ENCODE results near the gene IFT25. TPM values are rescaled to one million over a fixed set of nuclear protein-coding genes. Genes with fewer than 3 reads are reported as not detected.
A peak's percentile ranks its signal among the peaks of the same experiment; 100 is the strongest.

Gene IFT25
- total RNA-seq, 4 donors from 2014 or later: 17.4 to 20.8 (median 17.6) TPM

DNA sequence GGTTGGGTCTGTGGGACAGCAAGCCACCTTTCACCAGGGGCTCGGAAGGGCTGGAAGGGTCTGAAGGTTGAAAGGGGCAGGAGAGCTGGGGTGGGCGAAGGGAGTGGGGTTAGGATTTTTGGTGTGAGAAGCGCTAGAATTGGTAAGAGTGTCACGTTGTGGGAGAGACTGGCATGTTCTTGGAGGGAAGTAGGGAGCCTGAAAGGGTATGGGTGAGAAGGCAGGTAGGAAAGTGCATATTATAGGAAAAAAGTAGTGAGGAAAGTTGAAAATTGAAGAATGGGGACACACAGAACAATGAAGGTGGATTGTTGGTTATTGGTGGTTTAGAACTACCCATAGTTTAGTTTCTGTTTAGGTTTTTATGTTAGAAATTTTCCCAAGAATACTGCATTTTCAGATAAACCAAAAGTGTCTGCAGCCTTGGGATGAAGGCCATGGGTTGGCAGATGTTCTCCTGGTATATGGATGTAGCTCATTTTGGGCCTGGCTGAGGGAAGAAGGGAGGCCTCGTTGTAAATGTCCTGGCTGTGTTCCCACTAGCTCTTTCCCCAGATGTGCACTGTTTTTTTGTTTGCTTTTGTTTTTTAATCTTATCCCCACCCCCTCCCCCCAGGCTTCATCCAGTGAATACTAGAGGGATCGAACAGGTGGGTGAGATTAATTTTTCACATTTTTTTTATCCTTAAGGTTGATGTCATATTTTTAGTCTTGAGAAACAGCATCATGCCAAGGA is 1.8 kb upstream of the IFT25 start:
- Histone ChIP-seq H3K4me3 (peak overlapping the region; percentile 72 to 90 (median 82)), H3K36me3 (peaks cover 4 to 12% (median 9%) of the 10 kb centered on the region in 4 donors), H3K27me3 (no peaks in the 10 kb centered on the region), H3K27ac (replicated peaks in 1 of 4) (peak overlapping the region; percentile 92 to 94 (median 94)), H3K4me1 (peaks cover 18 to 61% (median 56%) of the 10 kb centered on the region in 4 donors), H3K9me3 (no peaks in the 10 kb centered on the region)
- DNase-seq (ENCODE audit: extremely low spot score): no peak
- WGBS: 51% methylated on average over 6 of the region's 6 CpGs
- intact Hi-C loops (cut with DNase I): loop anchor here (5.0 kb wide), 1 partner anchor 50 kb away; no protein-coding TSS in a partner anchor
- TF ChIP-seq, protein P1, sequence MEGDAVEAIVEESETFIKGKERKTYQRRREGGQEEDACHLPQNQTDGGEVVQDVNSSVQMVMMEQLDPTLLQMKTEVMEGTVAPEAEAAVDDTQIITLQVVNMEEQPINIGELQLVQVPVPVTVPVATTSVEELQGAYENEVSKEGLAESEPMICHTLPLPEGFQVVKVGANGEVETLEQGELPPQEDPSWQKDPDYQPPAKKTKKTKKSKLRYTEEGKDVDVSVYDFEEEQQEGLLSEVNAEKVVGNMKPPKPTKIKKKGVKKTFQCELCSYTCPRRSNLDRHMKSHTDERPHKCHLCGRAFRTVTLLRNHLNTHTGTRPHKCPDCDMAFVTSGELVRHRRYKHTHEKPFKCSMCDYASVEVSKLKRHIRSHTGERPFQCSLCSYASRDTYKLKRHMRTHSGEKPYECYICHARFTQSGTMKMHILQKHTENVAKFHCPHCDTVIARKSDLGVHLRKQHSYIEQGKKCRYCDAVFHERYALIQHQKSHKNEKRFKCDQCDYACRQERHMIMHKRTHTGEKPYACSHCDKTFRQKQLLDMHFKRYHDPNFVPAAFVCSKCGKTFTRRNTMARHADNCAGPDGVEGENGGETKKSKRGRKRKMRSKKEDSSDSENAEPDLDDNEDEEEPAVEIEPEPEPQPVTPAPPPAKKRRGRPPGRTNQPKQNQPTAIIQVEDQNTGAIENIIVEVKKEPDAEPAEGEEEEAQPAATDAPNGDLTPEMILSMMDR (IDR thresholded peaks at IDR 0.05): no peak
- TF ChIP-seq POLR2AphosphoS5 (IDR thresholded peaks at IDR 0.05) (no peak), EP300 (IDR thresholded peaks at IDR 0.05) (no peak), POLR2A (IDR thresholded peaks at IDR 0.05; ENCODE audit: low read depth) (no peak)

DNA sequence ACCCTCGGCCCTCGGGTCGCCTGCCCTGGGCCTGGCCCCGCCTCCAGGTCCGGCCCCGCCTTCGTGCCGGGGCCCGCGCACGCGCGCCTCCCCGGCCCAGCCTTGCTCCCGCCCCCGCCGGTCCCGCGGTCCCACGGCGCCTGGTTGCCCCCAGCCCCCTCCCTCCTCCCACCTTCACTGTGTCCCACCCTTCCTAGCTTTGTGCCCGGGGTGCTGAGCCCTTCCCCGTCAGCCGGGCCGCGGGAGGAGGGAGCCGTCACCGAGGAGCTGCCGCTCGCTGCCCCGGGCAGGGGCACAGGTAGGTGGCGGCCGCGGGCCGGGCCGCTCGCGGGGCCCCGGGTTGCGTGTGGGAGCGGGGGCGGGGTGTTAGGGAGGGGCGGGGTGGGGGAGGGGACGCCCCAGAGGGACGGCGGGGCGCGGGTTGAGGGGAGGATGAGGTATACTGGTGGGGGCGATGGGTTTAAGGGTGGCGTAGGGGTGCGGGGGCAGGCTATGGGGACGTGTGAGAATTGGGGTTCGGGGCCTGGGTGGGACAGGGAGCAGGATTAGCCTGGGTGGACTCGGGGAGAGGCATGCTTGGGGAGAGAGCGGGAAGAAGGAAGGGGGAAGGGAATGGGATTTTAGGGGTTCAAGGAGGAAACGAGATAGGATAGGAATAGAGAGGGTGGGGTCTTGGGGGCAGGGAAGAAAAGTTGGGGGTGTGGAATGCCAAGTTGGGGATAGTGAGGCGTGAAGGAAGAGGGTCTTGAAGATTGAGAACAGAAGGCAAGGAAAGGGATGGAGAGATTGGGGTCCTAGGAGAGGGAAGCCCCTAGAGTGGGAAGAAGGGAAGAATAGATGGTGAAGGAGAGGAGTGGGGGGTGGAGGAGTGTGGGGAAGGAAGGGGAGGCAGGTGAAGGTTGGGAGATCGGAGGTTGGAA is 1.0 kb upstream of the IFT25 start, which contains the start of gene LRRC42:
Gene LRRC42 (plus strand): TSS at position 99 of the 920 bp plus-strand sequence. CDS start 5,650 bp downstream, outside the sequence.
- Histone ChIP-seq H3K4me3 (peak within 1 kb of the TSS; percentile 72 to 90 (median 82)), H3K36me3 (peaks cover 0 to 4% (median under 1%) of the 10 kb centered on the region in 4 donors), H3K9me3 (no peaks in the 10 kb centered on the region), H3K4me1 (peaks cover 18 to 61% (median 56%) of the 10 kb centered on the region in 4 donors), H3K27me3 (no peaks in the 10 kb centered on the region), H3K27ac (replicated peaks in 1 of 4) (peak within 1 kb of the TSS; percentile 92 to 94 (median 94))
- TF ChIP-seq, protein P1 (IDR thresholded peaks at IDR 0.05): peak; percentile 47 to 54 (median 48)
- peak in 1 of 2 donors; percentile 51 for TF ChIP-seq POLR2AphosphoS5 (IDR thresholded peaks at IDR 0.05)
- TF ChIP-seq EP300 (IDR thresholded peaks at IDR 0.05): no peak
- DNase-seq (ENCODE audit: extremely low spot score): no peak
- intact Hi-C loops (cut with DNase I): loop anchor here (5.0 kb wide), 1 partner anchor 49 kb away; no protein-coding TSS in a partner anchor
- WGBS: 2% methylated on average over 25 of the region's 58 CpGs

DNA sequence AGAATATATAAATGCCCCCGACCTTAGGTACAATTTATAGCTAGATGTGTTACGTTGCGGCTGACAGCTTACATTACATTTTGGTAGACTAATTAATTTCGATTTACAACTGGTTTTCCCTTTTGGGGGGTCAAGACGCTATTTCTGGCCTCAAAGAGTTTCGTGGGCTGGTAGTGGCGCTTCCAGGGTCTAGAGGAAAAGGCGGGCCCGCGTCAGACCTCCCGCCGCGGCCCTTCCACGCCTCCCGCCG is 391 bp downstream of the IFT25 start:
- 0% methylated on average over 16 of the region's 16 CpGs for WGBS
- peak overlapping the region; percentile 92 to 94 (median 94) for H3K27ac ChIP-seq (replicated peaks in 1 of 4)
- peak overlapping the region; percentile 72 to 90 (median 82) for H3K4me3 ChIP-seq
- H3K9me3 ChIP-seq: no peaks in the 10 kb centered on the region
- no peaks in the 10 kb centered on the region for H3K36me3 ChIP-seq
- peaks cover 18 to 54% (median 50%) of the 10 kb centered on the region in 4 donors for H3K4me1 ChIP-seq
- H3K27me3 ChIP-seq: no peaks in the 10 kb centered on the region
- TF ChIP-seq EP300 (IDR thresholded peaks at IDR 0.05): no peak
- no peak for TF ChIP-seq POLR2AphosphoS5 (IDR thresholded peaks at IDR 0.05)
- TF ChIP-seq, protein P1 (IDR thresholded peaks at IDR 0.05): no peak
- TF ChIP-seq POLR2A (IDR thresholded peaks at IDR 0.05; ENCODE audit: low read depth): no peak
- no peak for DNase-seq (ENCODE audit: extremely low spot score)
- intact Hi-C loops (cut with DNase I): loop anchor here (5.0 kb wide), 1 partner anchor 48 kb away; no protein-coding TSS in a partner anchor

DNA sequence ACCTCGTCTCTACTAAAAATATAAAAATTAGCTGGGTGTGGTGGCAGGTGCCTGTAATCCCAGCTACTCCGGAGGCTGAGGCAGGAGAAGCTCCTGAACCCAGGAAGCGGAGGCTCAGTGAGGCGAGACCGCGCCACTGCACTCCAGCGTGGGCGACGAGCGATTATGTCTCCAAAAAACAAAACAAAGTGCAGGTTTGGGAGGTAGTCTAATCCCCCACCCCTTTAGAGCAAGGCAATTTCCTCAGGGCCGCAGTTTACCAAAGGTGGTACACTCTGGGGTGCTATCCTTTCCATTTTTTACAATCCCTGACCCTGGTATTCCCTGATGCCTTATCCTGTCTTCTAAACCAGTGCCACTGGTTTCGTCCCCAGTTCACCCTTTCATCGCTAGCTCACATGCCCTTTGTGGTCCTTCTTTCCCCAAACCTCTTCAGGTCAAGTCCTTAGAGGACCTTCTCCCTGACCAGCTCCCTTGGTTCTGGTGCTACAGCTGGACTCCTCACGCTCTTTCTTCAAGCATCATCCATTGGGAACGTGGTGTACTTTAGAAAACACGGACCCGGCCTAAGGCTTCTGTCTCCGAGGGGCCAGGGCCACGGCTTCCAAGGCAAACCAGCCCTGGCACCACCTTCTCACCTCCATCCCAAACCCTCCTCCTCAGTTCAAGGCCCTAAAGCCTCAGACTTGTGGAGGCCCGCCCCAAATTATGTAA is 873 bp downstream of the IFT25 start:
- no peaks in the 10 kb centered on the region for H3K36me3 ChIP-seq
- peak overlapping the region; percentile 72 to 90 (median 82) for H3K4me3 ChIP-seq
- H3K27me3 ChIP-seq: no peaks in the 10 kb centered on the region
- WGBS: 60% methylated on average over 20 of the region's 20 CpGs
- intact Hi-C loops (cut with DNase I): loop anchor here (5.0 kb wide), 1 partner anchor 47 kb away; no protein-coding TSS in a partner anchor
- TF ChIP-seq POLR2A (IDR thresholded peaks at IDR 0.05; ENCODE audit: low read depth) (no peak), EP300 (IDR thresholded peaks at IDR 0.05) (no peak), POLR2AphosphoS5 (IDR thresholded peaks at IDR 0.05) (no peak)
- TF ChIP-seq, protein P1 (IDR thresholded peaks at IDR 0.05): no peak
- peak overlapping the region; percentile 92 to 94 (median 94) for H3K27ac ChIP-seq (replicated peaks in 1 of 4)
- H3K9me3 ChIP-seq: no peaks in the 10 kb centered on the region
- no peak for DNase-seq (ENCODE audit: extremely low spot score)
- H3K4me1 ChIP-seq: peaks cover 16 to 49% (median 45%) of the 10 kb centered on the region in 4 donors
